Spinal cord (tissue), 10 donors: ENCODE measurements around the gene PTPRH. TPM values are rescaled to one million over a fixed set of nuclear protein-coding genes. Genes with fewer than 3 reads are reported as not detected.

Source experiments
- DNase-seq, 6 donors: peaks; one replicate each; pipeline versions ENCODE4 v3.0.0 to v3.0.0-alpha.2; 2013 to 2015; ENCODE audit warnings: low spot score in 6 of 6, low read depth in 4 of 6
- H3K27ac ChIP-seq: one replicate; pipeline ENCODE4 v1.5.1; 2013; ENCODE audit warnings: low read depth, low read length, control low read depth
- H3K27me3 ChIP-seq: one replicate; pipeline ENCODE4 v1.6.1; 2013; ENCODE audit warnings: low read length; ENCODE audit not compliant: control insufficient read depth, insufficient read depth
- H3K36me3 ChIP-seq: one replicate; pipeline ENCODE4 v1.6.1; 2013; ENCODE audit warnings: low read length; ENCODE audit not compliant: control insufficient read depth, insufficient read depth
- H3K4me1 ChIP-seq: one replicate; pipeline ENCODE4 v1.6.1; 2013; ENCODE audit warnings: low read length; ENCODE audit not compliant: control insufficient read depth, insufficient read depth
- H3K4me3 ChIP-seq: one replicate; pipeline ENCODE4 v1.5.1; 2013; ENCODE audit warnings: low read depth, low read length, control low read depth
- H3K9me3 ChIP-seq: one replicate; pipeline ENCODE4 v1.6.1; 2013; ENCODE audit warnings: low read length; ENCODE audit not compliant: control insufficient read depth, insufficient read depth
- WGBS: methylation state at CpG from one replicate; pipeline ENCODE4 v1.1.5; 2013; ENCODE audit warnings: missing lambda C conversion rate; ENCODE audit not compliant: insufficient coverage; 5-methylcytosine and 5-hydroxymethylcytosine counted together
- polyA plus RNA-seq, 2 donors: library from polyadenylated mRNA; unstranded; fragments of 120-200 nt; gene quantifications; one replicate each; pipeline ENCODE4 v1.2.1, GENCODE V29; 2013; ENCODE audit not compliant: insufficient read length in 2 of 2
- total RNA-seq, 2 donors: library from RNA; depleted of rRNA in 1 of 2; stranded (reverse); fragments of 120-200 nt in 1 of 2; fragments of >200 nt in 1 of 2; gene quantifications; one replicate each; pipeline versions ENCODE4 v1.2.3 to v1.2.4, GENCODE V29; 2013 to 2014
- donor health status: healthy.

PTPRH gene
- total and polyA plus RNA-seq, 4 donors, result 1.4 to 4.5 (median 2.3) TPM

- no peaks in the 10 kb centered on the region for H3K9me3 ChIP-seq
- H3K4me3 ChIP-seq, result no peak overlapping the region
- peaks cover 14% of the 10 kb centered on the region for H3K4me1 ChIP-seq
- no peaks in the 10 kb centered on the region for H3K36me3 ChIP-seq
- peak in 1 of 6 donors; percentile 70 for DNase-seq
- no peak overlapping the region for H3K27ac ChIP-seq
- H3K27me3 ChIP-seq, result peaks cover 42% of the 10 kb centered on the region
Observed at GRCh38 chr19:55152017-55152416, 57.3 kb downstream of the PTPRH start.

GRCh38 chr19:55149078-55150003 is 60.0 kb downstream of the PTPRH start, which contains the start of gene TNNT1:
Gene TNNT1, minus strand, starts transcription at chr19:55149206. Its CDS starts 2,049 bp downstream, at chr19:55147157.
- no peak within 1 kb of the TSS for H3K27ac ChIP-seq
- H3K36me3 ChIP-seq, result no peaks in the 10 kb centered on the region
- peaks cover 10% of the 10 kb centered on the region for H3K4me1 ChIP-seq
- no peak within 1 kb of the TSS for H3K4me3 ChIP-seq
- no peak for DNase-seq
- 8% methylated on average over 13 of the region's 18 CpGs for WGBS
- H3K9me3 ChIP-seq, result no peaks in the 10 kb centered on the region
- H3K27me3 ChIP-seq, result peaks cover 55% of the 10 kb centered on the region

GRCh38 chr19:55147545-55148251 is 61.6 kb downstream of the PTPRH start:
- no peak for DNase-seq
- Histone ChIP-seq H3K27ac (no peak overlapping the region), H3K4me1 (peaks cover 10% of the 10 kb centered on the region), H3K27me3 (peaks cover 64% of the 10 kb centered on the region), H3K36me3 (no peaks in the 10 kb centered on the region), H3K4me3 (no peak overlapping the region), H3K9me3 (no peaks in the 10 kb centered on the region)
- 21% methylated on average over 6 of the region's 9 CpGs for WGBS

GRCh38 chr19:55146705-55147273 is 62.5 kb downstream of the PTPRH start:
- Histone ChIP-seq H3K27ac (no peak overlapping the region), H3K4me3 (no peak overlapping the region), H3K27me3 (peaks cover 64% of the 10 kb centered on the region), H3K36me3 (no peaks in the 10 kb centered on the region), H3K9me3 (no peaks in the 10 kb centered on the region), H3K4me1 (peaks cover 11% of the 10 kb centered on the region)
- WGBS, result under 1% methylated on average over 16 of the region's 27 CpGs
- DNase-seq, result no peak

- 0% methylated on average over 19 of the region's 41 CpGs for WGBS
- Histone ChIP-seq H3K27me3 (peaks cover 67% of the 10 kb centered on the region), H3K4me3 (no peak overlapping the region), H3K27ac (no peak overlapping the region), H3K4me1 (peaks cover 17% of the 10 kb centered on the region), H3K9me3 (no peaks in the 10 kb centered on the region), H3K36me3 (no peaks in the 10 kb centered on the region)
- no peak for DNase-seq
Observed at GRCh38 chr19:55146078-55146704, 63.1 kb downstream of the PTPRH start.

- Histone ChIP-seq H3K9me3 (no peaks in the 10 kb centered on the region), H3K4me1 (peaks cover 24% of the 10 kb centered on the region), H3K4me3 (no peak overlapping the region), H3K27ac (no peak overlapping the region), H3K36me3 (no peaks in the 10 kb centered on the region), H3K27me3 (peaks cover 63% of the 10 kb centered on the region)
- 25% methylated on average over 2 of the region's 3 CpGs for WGBS
- DNase-seq, result no peak
Observed at GRCh38 chr19:55145232-55145631, 64.1 kb downstream of the PTPRH start.

- Histone ChIP-seq H3K9me3 (no peaks in the 10 kb centered on the region), H3K36me3 (no peaks in the 10 kb centered on the region), H3K4me1 (peaks cover 22% of the 10 kb centered on the region), H3K27me3 (peaks cover 35% of the 10 kb centered on the region), H3K4me3 (no peak overlapping the region), H3K27ac (no peak overlapping the region)
- DNase-seq, result no peak
- 9% methylated on average over 13 of the region's 21 CpGs for WGBS
Observed at GRCh38 chr19:55141696-55142095, 67.6 kb downstream of the PTPRH start.

- no peak for DNase-seq
- H3K9me3 ChIP-seq, result no peaks in the 10 kb centered on the region
- peaks cover 7% of the 10 kb centered on the region for H3K27me3 ChIP-seq
- WGBS, result 27% methylated on average over 6 of the region's 9 CpGs
- peaks cover 14% of the 10 kb centered on the region for H3K4me1 ChIP-seq
- H3K36me3 ChIP-seq, result no peaks in the 10 kb centered on the region
- H3K27ac ChIP-seq, result no peak overlapping the region
- no peak overlapping the region for H3K4me3 ChIP-seq
Observed at GRCh38 chr19:55137915-55138314, 71.4 kb downstream of the PTPRH start.

- 81% methylated on average over 15 of the region's 17 CpGs for WGBS
- no peaks in the 10 kb centered on the region for H3K36me3 ChIP-seq
Observed at GRCh38 chr19:55136399-55137102, 72.8 kb downstream of the PTPRH start.

More at GRCh38 chr19:55136399-55137102, 72.8 kb downstream of the PTPRH start:
- H3K27me3 ChIP-seq, result peaks cover 4% of the 10 kb centered on the region
- H3K4me3 ChIP-seq, result no peak overlapping the region
- no peak overlapping the region for H3K27ac ChIP-seq
- no peak for DNase-seq
- H3K9me3 ChIP-seq, result no peaks in the 10 kb centered on the region
- H3K4me1 ChIP-seq, result peaks cover 10% of the 10 kb centered on the region
